Muscle of leg (tissue), 11 donors: ENCODE results near the gene FBXO44. TPM values are rescaled to one million over a fixed set of nuclear protein-coding genes. Genes with fewer than 3 reads are reported as not detected.

ENCODE experiments used
- DNase-seq: peaks from one replicate; pipeline ENCODE4 v3.0.0; 2013
- H3K27ac ChIP-seq: one replicate; pipeline ENCODE4 v1.5.1; 2013; ENCODE audit warnings: mild to moderate bottlenecking, low read length, control low read depth
- H3K27me3 ChIP-seq: one replicate; pipeline ENCODE4 v1.6.1; 2013; ENCODE audit warnings: low read length; ENCODE audit not compliant: control insufficient read depth, insufficient read depth
- H3K36me3 ChIP-seq: one replicate; pipeline ENCODE4 v1.6.1; 2013; ENCODE audit warnings: low read length; ENCODE audit not compliant: control insufficient read depth, insufficient read depth
- H3K4me1 ChIP-seq: one replicate; pipeline ENCODE4 v1.6.1; 2013; ENCODE audit warnings: low read length; ENCODE audit not compliant: control insufficient read depth, insufficient read depth
- H3K4me3 ChIP-seq: one replicate; pipeline ENCODE4 v1.5.1; 2013; ENCODE audit warnings: low read length, control low read depth
- H3K9me3 ChIP-seq: replicated peaks from 2 replicates; pipeline ENCODE4 v1.6.1; 2013; ENCODE audit warnings: low read depth, low read length; ENCODE audit not compliant: control insufficient read depth
- WGBS: methylation state at CpG from one replicate; pipeline ENCODE4 v1.1.5; 2013; ENCODE audit warnings: missing lambda C conversion rate; ENCODE audit not compliant: insufficient coverage; 5-methylcytosine and 5-hydroxymethylcytosine counted together
- polyA plus RNA-seq, 8 donors: library from polyadenylated mRNA; unstranded; fragments of 120-200 nt; gene quantifications; one replicate each; pipeline versions ENCODE4 v1.2.1 to v1.2.3, GENCODE V29; 2013; ENCODE audit warnings: inconsistent platforms in 1 of 8, low replicate concordance in 1 of 8; ENCODE audit not compliant: insufficient read length in 8 of 8, insufficient read depth in 1 of 8
- total RNA-seq: library from RNA; stranded (reverse); fragments of 120-200 nt; gene quantifications from one replicate; pipeline ENCODE4 v1.2.4, GENCODE V29; 2013

FBXO44 gene
- total and polyA plus RNA-seq, 9 donors = 4.1 to 8.3 (median 4.6) TPM

DNA sequence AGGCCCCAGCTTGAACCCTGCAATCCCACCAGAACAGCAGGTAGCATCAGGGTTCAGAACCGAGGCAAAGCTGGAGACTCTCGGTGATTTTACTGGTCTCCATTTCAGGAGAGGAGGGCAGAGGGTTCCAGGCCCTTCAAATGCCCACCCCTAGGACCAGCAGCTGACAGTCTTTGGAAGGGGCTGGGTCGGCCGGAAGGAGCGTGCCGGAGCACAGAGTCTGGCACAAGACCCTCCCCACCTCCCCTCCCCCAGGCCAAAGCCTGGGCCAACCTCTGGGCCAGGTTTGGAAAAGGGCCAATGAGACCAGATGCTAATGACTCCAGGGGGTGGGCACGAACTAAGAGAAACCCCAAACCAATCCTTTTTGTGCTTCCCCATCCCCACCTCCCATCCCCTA lies 7.3 kb upstream of the FBXO44 start:
- Histone ChIP-seq H3K27ac (no peak overlapping the region), H3K4me1 (peaks cover 20% of the 10 kb centered on the region), H3K27me3 (peaks cover 42% of the 10 kb centered on the region)

DNA sequence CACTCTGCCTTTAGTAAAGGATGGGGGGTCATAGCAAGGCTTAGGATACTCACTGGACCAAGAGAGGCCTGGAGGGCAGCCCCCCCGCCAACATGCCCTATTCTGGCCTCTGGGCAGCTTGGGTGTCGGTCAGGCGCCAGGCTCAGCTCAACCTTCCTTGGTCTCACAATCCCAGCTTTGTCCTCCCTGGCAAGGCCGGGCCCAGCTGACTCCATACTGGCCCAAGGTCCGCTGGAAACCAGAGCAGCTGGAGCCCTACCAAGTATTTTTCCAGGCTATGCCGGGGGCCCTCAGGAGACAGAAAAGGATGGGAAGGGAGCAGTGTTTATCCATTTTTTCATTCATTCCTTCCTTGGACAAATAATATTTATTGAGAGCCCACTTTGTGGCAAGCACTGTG lies 6.6 kb upstream of the FBXO44 start:
- no peak overlapping the region for H3K27ac ChIP-seq
- peak; percentile 60 for DNase-seq
- H3K27me3 ChIP-seq = peaks cover 49% of the 10 kb centered on the region
- peaks cover 20% of the 10 kb centered on the region for H3K4me1 ChIP-seq
- H3K9me3 ChIP-seq = no peaks in the 10 kb centered on the region
- 82% methylated on average over 3 of the region's 6 CpGs for WGBS
- no peak overlapping the region for H3K4me3 ChIP-seq
- no peaks in the 10 kb centered on the region for H3K36me3 ChIP-seq

More for the DNA sequence above, 7.3 kb upstream of the FBXO44 start:
- no peak for DNase-seq
- Histone ChIP-seq H3K36me3 (no peaks in the 10 kb centered on the region), H3K4me3 (no peak overlapping the region), H3K9me3 (no peaks in the 10 kb centered on the region)
- 86% methylated on average over 2 of the region's 7 CpGs for WGBS

DNA sequence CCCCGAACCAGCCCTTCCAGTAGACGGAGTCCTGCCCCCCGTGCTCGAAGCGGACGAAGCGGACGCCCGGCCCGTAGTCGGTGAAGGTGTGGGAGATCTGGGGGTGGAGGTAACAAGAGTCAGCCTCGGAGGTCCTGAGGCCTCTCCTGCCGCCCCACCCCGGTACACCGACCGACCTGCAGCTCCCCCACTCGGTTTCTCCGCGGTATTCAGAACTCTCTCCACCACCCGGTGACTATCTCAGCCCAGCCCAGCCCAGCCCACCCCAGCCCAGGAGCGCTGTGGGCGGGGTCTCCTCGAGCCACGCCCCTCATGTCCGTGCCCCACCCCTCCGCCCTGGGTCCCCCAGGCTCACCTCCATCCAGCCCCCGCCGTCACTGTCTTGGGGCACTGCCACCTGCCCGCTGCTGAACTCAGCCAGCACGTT lies 5.9 kb upstream of the FBXO44 start:
- no peak for DNase-seq
- H3K9me3 ChIP-seq = no peaks in the 10 kb centered on the region
- peaks cover 23% of the 10 kb centered on the region for H3K4me1 ChIP-seq
- H3K27ac ChIP-seq = no peak overlapping the region
- H3K27me3 ChIP-seq = peaks cover 55% of the 10 kb centered on the region
- WGBS = under 1% methylated on average over 15 of the region's 30 CpGs
- no peaks in the 10 kb centered on the region for H3K36me3 ChIP-seq
- H3K4me3 ChIP-seq = no peak overlapping the region

DNA sequence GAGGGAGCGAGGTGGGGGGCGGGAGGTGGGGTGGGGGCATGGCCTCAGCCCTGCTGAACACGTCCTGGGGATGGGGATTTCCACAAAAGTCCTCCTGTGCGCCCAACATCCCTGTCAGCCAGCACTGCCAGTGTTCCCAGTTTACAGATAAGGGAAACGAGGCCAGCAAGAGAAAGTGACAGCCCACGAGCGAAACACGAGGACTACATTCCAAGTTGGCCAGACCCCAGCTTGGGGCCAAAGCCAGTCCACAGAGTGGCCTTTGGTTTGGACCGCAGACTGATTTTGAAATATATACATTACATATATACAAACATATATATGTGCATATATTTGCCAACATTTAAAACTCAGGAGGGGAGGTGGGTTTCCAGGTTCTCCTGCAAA lies 5.4 kb upstream of the FBXO44 start:
- Histone ChIP-seq H3K27me3 (peaks cover 57% of the 10 kb centered on the region), H3K9me3 (no peaks in the 10 kb centered on the region), H3K4me3 (no peak overlapping the region), H3K4me1 (peaks cover 27% of the 10 kb centered on the region), H3K27ac (no peak overlapping the region), H3K36me3 (no peaks in the 10 kb centered on the region)
- 25% methylated on average over 2 of the region's 9 CpGs for WGBS
- DNase-seq = no peak

DNA sequence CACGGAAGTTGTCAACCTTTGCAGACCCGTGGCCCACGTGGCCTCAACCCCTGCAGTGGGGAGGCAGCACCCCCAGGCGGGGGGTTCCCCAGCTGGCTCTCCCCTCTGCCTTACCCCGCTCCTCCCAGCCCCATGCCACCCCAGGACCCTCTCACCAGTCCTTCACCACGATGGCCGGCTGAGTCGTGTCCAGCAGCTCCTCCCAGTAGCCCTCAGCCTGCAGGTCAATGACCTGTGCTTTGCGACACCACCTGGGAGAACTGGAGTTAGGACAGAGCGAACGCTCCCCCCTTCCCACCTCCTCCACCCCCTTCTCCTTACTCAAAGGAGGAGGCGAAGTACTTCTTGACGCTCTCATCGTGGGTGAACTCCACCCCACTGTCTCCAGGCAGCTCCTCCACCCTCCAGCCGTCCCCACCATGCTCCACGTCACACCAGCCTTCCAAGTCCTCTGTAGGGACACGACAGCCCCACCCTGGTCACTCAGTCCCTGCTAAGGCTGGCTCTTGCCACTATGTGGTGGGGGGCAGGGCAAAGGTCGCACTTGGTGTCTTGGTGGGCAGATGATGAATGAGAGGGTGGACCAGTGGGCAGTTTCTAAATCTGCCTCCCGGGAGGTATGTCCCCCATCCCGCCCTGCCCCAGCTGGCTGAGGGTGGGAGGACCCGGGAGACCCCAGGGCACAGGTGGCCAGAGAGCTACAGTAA lies 4.9 kb upstream of the FBXO44 start:
- peaks cover 60% of the 10 kb centered on the region for H3K27me3 ChIP-seq
- H3K9me3 ChIP-seq = no peaks in the 10 kb centered on the region
- no peak overlapping the region for H3K27ac ChIP-seq
- H3K36me3 ChIP-seq = no peaks in the 10 kb centered on the region
- WGBS = 32% methylated on average over 16 of the region's 21 CpGs
- no peak overlapping the region for H3K4me3 ChIP-seq
- peaks cover 30% of the 10 kb centered on the region for H3K4me1 ChIP-seq
- DNase-seq = no peak

DNA sequence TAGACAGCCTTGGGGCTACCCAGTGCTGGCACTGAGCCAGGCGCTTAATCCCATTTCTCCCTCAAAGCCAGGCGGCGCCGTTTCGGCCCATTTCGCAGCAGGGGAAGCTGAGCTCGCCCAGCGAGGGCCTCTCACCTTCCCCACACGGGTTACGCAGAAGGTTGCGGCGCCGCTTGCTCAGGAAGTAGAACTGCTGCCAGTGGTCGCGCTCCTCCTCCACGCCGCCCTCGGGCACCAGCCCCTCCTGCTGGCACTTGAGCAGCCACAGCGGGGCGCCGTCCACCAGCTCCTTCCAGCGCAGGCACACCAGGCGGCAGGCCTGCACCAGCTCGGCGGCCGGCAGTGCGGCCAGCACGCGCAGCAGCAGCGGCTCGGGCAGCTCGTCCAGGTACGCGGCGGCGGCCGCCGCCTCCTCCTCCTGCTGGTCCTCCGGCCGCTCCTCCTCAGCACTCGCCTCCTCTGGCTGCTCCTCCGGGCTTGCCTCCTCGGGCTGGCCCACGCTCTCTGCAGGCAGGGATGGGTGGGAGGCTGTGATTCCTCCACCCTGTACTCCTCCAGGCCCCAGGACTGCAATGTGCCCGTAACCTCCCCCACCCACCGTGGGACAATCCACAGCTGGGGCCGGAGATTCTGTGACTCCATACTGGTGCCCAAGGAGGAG lies 4.2 kb upstream of the FBXO44 start:
- Histone ChIP-seq H3K4me3 (no peak overlapping the region), H3K36me3 (no peaks in the 10 kb centered on the region), H3K9me3 (no peaks in the 10 kb centered on the region), H3K27ac (no peak overlapping the region), H3K27me3 (peaks cover 62% of the 10 kb centered on the region), H3K4me1 (peaks cover 35% of the 10 kb centered on the region)
- WGBS = 4% methylated on average over 42 of the region's 47 CpGs
- peak; percentile 53 for DNase-seq

DNA sequence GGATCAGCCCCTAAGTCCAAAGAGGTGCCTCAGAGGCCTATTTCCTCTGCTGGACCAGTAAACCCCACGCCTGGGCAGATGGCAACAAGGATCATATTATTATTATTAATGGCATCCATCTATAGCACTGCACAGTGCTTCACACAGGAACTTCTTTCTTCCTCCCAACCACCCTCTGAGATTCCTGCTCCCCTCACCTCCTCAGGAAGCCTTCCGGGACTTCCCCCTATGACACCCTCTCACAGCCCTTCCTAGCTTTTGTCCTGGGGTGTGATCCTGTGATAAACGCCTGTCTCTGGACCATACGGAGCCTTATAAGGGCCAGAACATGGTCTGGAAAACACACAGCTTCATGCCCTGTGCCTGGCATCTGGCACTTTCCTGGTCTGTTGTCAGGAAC lies 3.7 kb upstream of the FBXO44 start:
- H3K27me3 ChIP-seq = peaks cover 65% of the 10 kb centered on the region
- no peaks in the 10 kb centered on the region for H3K9me3 ChIP-seq
- 71% methylated on average over 3 of the region's 4 CpGs for WGBS
- no peak overlapping the region for H3K27ac ChIP-seq
- H3K4me1 ChIP-seq = peaks cover 39% of the 10 kb centered on the region
- no peak for DNase-seq
- H3K4me3 ChIP-seq = no peak overlapping the region
- H3K36me3 ChIP-seq = no peaks in the 10 kb centered on the region

DNA sequence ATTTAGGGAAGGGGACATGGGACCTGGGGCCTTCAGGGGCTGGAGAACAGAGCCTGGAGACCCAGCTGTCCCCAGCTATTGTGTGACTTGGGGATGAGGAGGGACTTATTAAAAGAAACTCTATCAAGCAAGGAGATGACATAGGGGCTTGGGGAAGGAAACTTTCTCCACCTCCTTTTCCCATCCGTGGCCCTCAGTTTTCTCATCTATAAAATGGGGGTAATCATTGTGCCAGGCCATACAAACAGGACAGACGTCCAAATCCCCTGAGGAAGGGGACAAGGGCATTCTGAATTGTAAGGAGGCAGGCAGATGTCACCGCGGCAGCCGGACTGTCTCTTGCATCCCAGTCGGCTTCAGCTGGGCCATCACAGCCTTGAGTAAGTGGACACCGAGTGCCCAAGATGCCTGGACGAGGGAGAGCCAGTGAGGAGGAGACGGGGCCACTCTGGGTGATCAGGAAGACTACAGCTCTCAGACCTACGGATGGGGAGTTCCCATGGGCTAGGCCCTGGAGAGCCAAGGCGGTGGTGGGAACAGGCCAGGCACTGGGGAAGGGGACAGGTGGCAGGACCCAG lies 2.4 kb upstream of the FBXO44 start:
- Histone ChIP-seq H3K36me3 (peaks cover 3% of the 10 kb centered on the region), H3K4me1 (peaks cover 37% of the 10 kb centered on the region), H3K27me3 (peaks cover 65% of the 10 kb centered on the region), H3K4me3 (no peak overlapping the region), H3K9me3 (no peaks in the 10 kb centered on the region), H3K27ac (no peak overlapping the region)
- DNase-seq = no peak
- WGBS = 87% methylated on average over 9 of the region's 11 CpGs

DNA sequence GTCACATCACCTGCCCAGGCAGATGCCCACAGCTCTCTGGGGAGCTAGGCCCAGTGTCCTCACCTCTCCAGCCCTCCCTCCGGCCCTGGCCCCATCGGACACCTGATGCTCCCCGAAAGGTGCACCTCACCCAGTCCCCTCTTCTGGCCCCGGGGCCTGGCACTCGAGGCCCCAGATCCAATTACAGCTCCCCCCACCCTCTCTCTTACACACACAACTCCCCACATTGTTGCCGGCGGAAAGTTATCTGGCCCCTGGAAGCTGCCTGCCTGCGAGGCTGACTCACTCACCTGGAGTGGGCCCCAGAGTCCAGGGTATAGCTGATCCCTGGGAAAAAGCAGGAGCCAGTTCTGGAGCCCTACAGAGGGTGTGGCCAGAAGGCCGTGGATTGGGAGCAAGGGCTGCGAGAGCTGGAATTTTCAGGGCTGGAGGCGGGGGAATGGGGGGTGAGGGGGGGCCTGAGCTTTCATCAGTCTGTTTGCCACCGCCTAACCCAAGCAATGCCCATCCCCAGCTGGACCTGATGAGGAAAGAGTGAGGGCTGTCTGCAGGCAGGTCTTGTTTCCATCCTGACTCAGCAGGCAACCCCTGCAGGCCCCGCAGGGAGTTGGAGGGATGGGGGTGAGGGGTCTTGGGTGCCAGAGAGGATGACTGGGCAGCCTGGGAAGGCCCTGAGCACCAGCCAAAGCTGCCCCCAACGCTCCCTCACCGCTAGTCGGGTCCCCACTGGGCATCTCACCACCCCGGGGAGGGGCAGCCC lies 1.4 kb upstream of the FBXO44 start:
- DNase-seq = no peak

DNA sequence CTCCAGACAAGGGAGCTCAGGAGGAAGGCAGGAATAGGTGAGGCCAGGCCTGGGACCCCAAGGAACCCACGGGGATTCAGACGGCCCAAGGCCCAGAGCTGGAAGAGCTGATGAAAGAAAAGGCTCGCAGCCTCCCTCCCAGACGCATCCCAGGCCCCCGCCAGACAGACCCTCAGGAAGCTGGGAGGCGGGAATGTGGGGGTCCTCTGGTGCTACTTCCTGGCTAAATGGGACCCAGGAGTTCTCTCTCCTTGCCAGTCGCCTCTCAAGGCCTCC lies 878 bp upstream of the FBXO44 start:
- Histone ChIP-seq H3K4me1 (peaks cover 25% of the 10 kb centered on the region), H3K9me3 (no peaks in the 10 kb centered on the region), H3K27me3 (peaks cover 57% of the 10 kb centered on the region), H3K27ac (no peak overlapping the region), H3K36me3 (peaks cover 3% of the 10 kb centered on the region), H3K4me3 (no peak overlapping the region)
- WGBS = 38% methylated on average over 5 of the region's 7 CpGs
- no peak for DNase-seq

More for the DNA sequence above, 1.4 kb upstream of the FBXO44 start:
- H3K27me3 ChIP-seq = peaks cover 62% of the 10 kb centered on the region
- H3K4me1 ChIP-seq = peaks cover 30% of the 10 kb centered on the region
- H3K4me3 ChIP-seq = no peak overlapping the region
- H3K36me3 ChIP-seq = peaks cover 3% of the 10 kb centered on the region
- no peak overlapping the region for H3K27ac ChIP-seq
- no peaks in the 10 kb centered on the region for H3K9me3 ChIP-seq
- 42% methylated on average over 13 of the region's 17 CpGs for WGBS
